Heart left ventricle (tissue), 16 donors: ENCODE measurements around the gene ASB15. TPM values are rescaled to one million over a fixed set of nuclear protein-coding genes. Genes with fewer than 3 reads are reported as not detected.
A peak's percentile ranks its signal among the peaks of the same experiment; 100 is the strongest.

ENCODE experiments used
- ATAC-seq, 4 donors: fragments of 200-7000 bp; cut with Tn5 transposase; one replicate each; pipeline ENCODE4 v1.9.1; 2020 to 2022; ENCODE audit warnings: moderate library complexity in 4 of 4, mild to moderate bottlenecking in 3 of 4, moderate number of reproducible peaks in 1 of 4
- DNase-seq, 5 donors: peaks; one replicate each; pipeline ENCODE4 v3.0.0-alpha.2; 2020
- H3K27ac ChIP-seq, 12 donors: fragments of 200-600 bp; sonication (generic) in 4 of 12; one replicate each; pipeline versions ENCODE4 v1.5.0 to v1.8.0; 2016 to 2022; ENCODE audit warnings: mild to moderate bottlenecking in 2 of 12
- H3K27me3 ChIP-seq, 9 donors: fragments of 200-600 bp; sonication (generic) in 2 of 9; one replicate each; pipeline versions ENCODE4 v1.5.1 to v1.8.0; 2016 to 2022; ENCODE audit warnings: mild to moderate bottlenecking in 3 of 9
- H3K36me3 ChIP-seq, 9 donors: fragments of 200-600 bp; sonication (generic) in 2 of 9; one replicate each; pipeline versions ENCODE4 v1.5.0 to v1.8.0; 2018 to 2022; ENCODE audit warnings: mild to moderate bottlenecking in 2 of 9
- H3K4me1 ChIP-seq, 12 donors: fragments of 200-600 bp; sonication (generic) in 4 of 12; one replicate each; pipeline versions ENCODE4 v1.5.0 to v1.8.0; 2016 to 2022; ENCODE audit warnings: mild to moderate bottlenecking in 3 of 12
- H3K4me3 ChIP-seq, 12 donors: fragments of 200-600 bp; sonication (generic) in 4 of 12; one replicate each; pipeline versions ENCODE4 v1.5.0 to v1.8.0; 2017 to 2022; ENCODE audit warnings: mild to moderate bottlenecking in 9 of 12, moderate library complexity in 4 of 12
- H3K9me3 ChIP-seq, 12 donors: fragments of 200-600 bp; sonication (generic) in 4 of 12; one replicate each; pipeline versions ENCODE4 v1.5.0 to v1.8.0; 2016 to 2022; ENCODE audit warnings: mild to moderate bottlenecking in 1 of 12
- CTCF ChIP-seq, 12 donors: fragments of 200-600 bp; sonication (generic) in 4 of 12; IDR thresholded peaks; one replicate each; pipeline versions ENCODE4 v1.5.0 to v1.8.0; 2018 to 2022; ENCODE audit warnings: antibody characterized with exemption in 12 of 12, mild to moderate bottlenecking in 5 of 12
- POLR2A ChIP-seq, 2 donors: fragments of 450-650 bp; IDR thresholded peaks; one replicate each; pipeline ENCODE4 v1.6.1; 2017; ENCODE audit warnings: antibody characterized with exemption in 2 of 2, mild to moderate bottlenecking in 2 of 2, moderate library complexity in 2 of 2
- WGBS, 4 donors: extraction: QIAGEN DNeasy Blood & Tissue Kit in 2 of 4; methylation state at CpG; one replicate each; pipeline versions ENCODE4 v1.1.5 to v1.1.7; 2013 to 2018; 5-methylcytosine and 5-hydroxymethylcytosine counted together
- intact Hi-C, 10 donors: fragments of 100-400 bp; cut with DNase I; formaldehyde crosslinking; loops; one replicate each; pipeline versions ENCODE4 v1.11.1 to v1.14.2; 2022
- polyA plus RNA-seq, 2 donors: library from polyadenylated mRNA; stranded (reverse); fragments of 200-250 nt; gene quantifications; one replicate each; pipeline ENCODE4 v1.2.3, GENCODE V29; 2013
- total RNA-seq, 9 donors: library from RNA; depleted of rRNA in 2 of 9; stranded (reverse); fragments of >200 nt in 2 of 9; fragmentation: NEBNext Ultra II Directional in 3 of 9; extraction: Animal tissue kit (Norgen Biotek cat#: 25700) in 3 of 9; gene quantifications; one replicate each; pipeline versions ENCODE4 v1.1.0 to v1.2.4, GENCODE V29; 2016 to 2023
- donor health status: ischemic (EF 13 %, LVEDD 7.1; RV severe dilation, severe dysfunction).
- donor health status: healthy with polysubstance abuse.
- donor health status: DM: no; HTN: yes; CAD: no.
- donor health status: DM: no; HTN: no; CAD: no.
- donor health status: ischemic (EF 25% LVEDD 6.9; RV normal size, moderate dysfunction).
- donor health status: ischemic (EF 25% LVEDD 5.7; RV mildly dilated, moderate dysfunction).
- donor health status: healthy.
- donor health status: DM: yes; HTN: yes; CAD: no.
- donor health status: ischemic (EF 35%, LVEDD 5.7; RV mildly dilated, moderate dysfunction).
- donor health status: nonischemic (EF 11% LVEDD 7.7; RV severe dilation, severe dysfunction).
- donor health status: DM: yes; HTN: yes; CAD: no.
- donor health status: PGD.
- donor health status: ischemic (EF 29% LVEDD 5.4; RV normal size, mild dysfunction).
- donor health status: nonischemic (EF 23%, LVEDD 6.1; RV moderate dilation, normal function).

The ASB15 gene
- total and polyA plus RNA-seq, 11 donors = 2.2 to 77.1 (median 34.9) TPM

- no peaks in the 10 kb centered on the region for H3K9me3 ChIP-seq
- H3K4me3 ChIP-seq = no peak overlapping the region
- no peak for DNase-seq
- no peak overlapping the region for H3K27ac ChIP-seq
- H3K27me3 ChIP-seq = no peaks in the 10 kb centered on the region
- 92 to 96% (median 94%) methylated on average over 2 of the region's 2 CpGs for WGBS, 4 donors
- H3K36me3 ChIP-seq = no peaks in the 10 kb centered on the region
- no peaks in the 10 kb centered on the region for H3K4me1 ChIP-seq
- ATAC-seq = no peak
- TF ChIP-seq POLR2A (IDR thresholded peaks at IDR 0.05) (no peak), CTCF (IDR thresholded peaks at IDR 0.05) (no peak)
- intact Hi-C loops = loop anchor here in 4 of 10 donors (10.0 kb wide), 2 partner anchors 96 to 276 kb away; no protein-coding TSS in a partner anchor
Measured at GRCh38 chr7:123588376-123588775, 13.2 kb upstream of the ASB15 start.

- Histone ChIP-seq H3K27ac (no peak overlapping the region), H3K36me3 (no peaks in the 10 kb centered on the region), H3K4me3 (no peak overlapping the region), H3K9me3 (no peaks in the 10 kb centered on the region), H3K4me1 (peaks cover 0 to 7% (median 0%) of the 10 kb centered on the region in 12 donors), H3K27me3 (no peaks in the 10 kb centered on the region)
- DNase-seq (no peak), ATAC-seq (no peak)
- TF ChIP-seq CTCF (IDR thresholded peaks at IDR 0.05) (no peak), POLR2A (IDR thresholded peaks at IDR 0.05) (no peak)
- intact Hi-C loops = loop anchor here in 1 of 10 donors (5.0 kb wide), 1 partner anchor 37 kb away; no protein-coding TSS in a partner anchor
- WGBS, 4 donors = 50 to 83% (median 62%) methylated on average over 6 to 10 of the region's 10 CpGs
Measured at GRCh38 chr7:123594813-123595241, 6.8 kb upstream of the ASB15 start.

- WGBS, 4 donors = 44 to 52% (median 48%) methylated on average over 3 of the region's 3 CpGs
- peak overlapping the region in 10 of 12 donors; percentile 70 to 88 (median 77) for H3K27ac ChIP-seq
- peaks cover 0 to 7% (median 0%) of the 10 kb centered on the region in 12 donors for H3K4me1 ChIP-seq
- H3K36me3 ChIP-seq = no peaks in the 10 kb centered on the region
- ATAC-seq = peak; percentile 13 to 59 (median 38)
- no peaks in the 10 kb centered on the region for H3K27me3 ChIP-seq
- DNase-seq = no peak
- intact Hi-C loops = loop anchor here in 1 of 10 donors (5.0 kb wide), 1 partner anchor 34 kb away; no protein-coding TSS in a partner anchor
- no peaks in the 10 kb centered on the region for H3K9me3 ChIP-seq
- no peak overlapping the region for H3K4me3 ChIP-seq
- TF ChIP-seq CTCF (IDR thresholded peaks at IDR 0.05) (no peak), POLR2A (IDR thresholded peaks at IDR 0.05) (no peak)
Measured at GRCh38 chr7:123598657-123599056, 3.0 kb upstream of the ASB15 start.

GRCh38 chr7:123599766-123600165, 1.9 kb upstream of the ASB15 start:
- H3K9me3 ChIP-seq = no peaks in the 10 kb centered on the region
- H3K27me3 ChIP-seq = no peaks in the 10 kb centered on the region
- TF ChIP-seq POLR2A (IDR thresholded peaks at IDR 0.05) (no peak), CTCF (IDR thresholded peaks at IDR 0.05) (no peak)
- H3K36me3 ChIP-seq = no peaks in the 10 kb centered on the region
- WGBS, 4 donors = 54 to 64% (median 57%) methylated on average over 2 of the region's 2 CpGs
- intact Hi-C loops = loop anchor here in 2 of 10 donors (5.0 kb wide), 2 partner anchors 33 to 58 kb away; partner anchors contain the start of gene LMOD2 (in 1 of the 2)
- peaks cover 0 to 7% (median 0%) of the 10 kb centered on the region in 12 donors for H3K4me1 ChIP-seq
- peak overlapping the region; percentile 27 to 88 (median 76) for H3K27ac ChIP-seq
- DNase-seq (no peak), ATAC-seq (peak in 1 of 4 donors; percentile 19)
- peak overlapping the region in 8 of 12 donors; percentile 41 to 55 (median 45) for H3K4me3 ChIP-seq
